ENCODE measurements around the gene CCDC186. TPM values are rescaled to one million over a fixed set of nuclear protein-coding genes. Genes with fewer than 3 reads are reported as not detected.

The CCDC186 gene
- total RNA-seq, 1 donor from 2014 or later = 9.0 TPM

Other genes starting within 250 kb of the CCDC186 start
- gene ADRB1, start 130.3 kb downstream of the CCDC186 start, total RNA-seq = 7.2 and 19.1 TPM in 2 replicates
- not detected in 2 replicates for gene TDRD1, start 5.2 kb upstream of the CCDC186 start, total RNA-seq
- not detected in 2 replicates for gene VWA2, start 65.1 kb upstream of the CCDC186 start, total RNA-seq
- gene AFAP1L2, start 230.3 kb upstream of the CCDC186 start, total RNA-seq = 0.76 and 1.2 TPM in 2 replicates

All from dermis microvascular lymphatic vessel endothelial cell (primary cell).